CD4-positive, alpha-beta T cell treated with Interleukin-1 beta for 1 hour (primary cell): Measurements from ENCODE around the gene TMEM52.
A peak's percentile ranks its signal among the peaks of the same experiment; 100 is the strongest.
"Not testable (repeated sequence)": the region's sequence is repeated elsewhere in the genome, so short reads cannot be mapped to it uniquely, and the experiment has no call there.

ENCODE experiments used
- DNase-seq, 2 donors: peaks; one replicate each; pipeline ENCODE4 v3.0.0-alpha.2; 2020 to 2022

The TMEM52 gene

DNA sequence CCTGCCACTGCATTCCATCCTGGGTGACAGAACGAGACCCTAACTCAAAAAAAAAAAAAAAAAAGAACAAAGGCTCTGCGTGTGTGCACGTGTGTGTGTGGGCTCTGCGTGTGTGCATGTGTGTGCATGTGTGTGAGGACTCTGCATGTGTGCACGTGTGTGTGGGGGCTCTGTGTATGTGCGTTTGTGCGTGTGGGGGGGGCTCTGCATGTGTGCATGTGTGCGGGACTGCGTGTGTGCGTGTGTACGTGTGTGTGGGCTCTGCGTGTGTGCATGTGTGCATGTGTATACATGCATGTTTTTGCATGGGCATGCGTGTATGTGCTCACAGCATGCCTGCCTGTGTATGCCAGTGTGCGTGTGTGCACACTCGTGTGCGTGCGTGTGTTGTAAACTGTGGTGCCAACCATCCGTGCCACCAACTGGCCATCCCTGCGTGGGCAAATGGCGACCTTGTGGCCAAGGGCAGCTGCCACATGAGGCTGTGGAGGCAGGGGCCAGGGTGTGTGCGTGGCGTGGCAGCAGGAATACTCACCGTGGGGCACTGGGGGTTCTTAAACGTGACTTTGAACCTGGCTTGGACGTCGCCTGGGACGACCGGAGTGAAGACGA lies 26.8 kb upstream of the TMEM52 start:
- DNase-seq: no peak

DNA sequence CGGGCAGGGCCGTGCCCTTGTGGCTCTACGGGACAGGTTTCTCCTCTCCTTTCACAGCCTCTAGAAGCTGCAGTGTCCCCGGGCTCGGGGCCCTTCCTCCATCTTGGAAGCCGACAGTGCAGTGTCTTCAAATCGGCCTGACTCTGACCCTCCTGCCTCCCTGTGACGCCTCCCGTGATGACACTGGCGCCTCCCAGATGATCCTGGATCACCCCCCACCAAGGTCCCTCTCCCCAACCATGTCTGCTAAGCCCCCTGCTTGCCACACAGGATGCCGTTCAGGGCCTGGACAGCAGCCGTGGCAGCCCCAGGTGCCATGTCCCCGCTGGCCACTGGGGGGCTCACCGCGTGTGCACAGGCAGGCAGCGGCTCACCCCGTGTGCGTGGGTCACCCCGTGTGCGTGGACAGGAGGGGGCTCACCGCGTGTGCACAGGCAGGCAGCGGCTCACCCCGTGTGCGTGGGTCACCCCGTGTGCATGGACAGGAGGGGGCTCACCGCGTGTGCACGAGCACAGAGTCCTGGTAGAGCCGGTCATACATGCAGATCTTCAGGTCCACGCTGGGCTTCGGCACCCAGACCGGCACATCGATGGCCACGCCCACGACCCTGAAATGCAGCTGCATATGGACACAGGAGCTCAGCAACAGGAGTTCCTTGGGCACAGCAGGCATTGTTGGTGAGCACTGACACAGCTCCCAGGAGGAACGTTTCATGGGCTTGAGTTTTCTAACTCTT lies 24.9 kb upstream of the TMEM52 start:
- DNase-seq: peak; percentile 49 to 55

GRCh38 chr1:1942753-1943656 lies 23.9 kb upstream of the TMEM52 start:
- no peak for DNase-seq

DNA sequence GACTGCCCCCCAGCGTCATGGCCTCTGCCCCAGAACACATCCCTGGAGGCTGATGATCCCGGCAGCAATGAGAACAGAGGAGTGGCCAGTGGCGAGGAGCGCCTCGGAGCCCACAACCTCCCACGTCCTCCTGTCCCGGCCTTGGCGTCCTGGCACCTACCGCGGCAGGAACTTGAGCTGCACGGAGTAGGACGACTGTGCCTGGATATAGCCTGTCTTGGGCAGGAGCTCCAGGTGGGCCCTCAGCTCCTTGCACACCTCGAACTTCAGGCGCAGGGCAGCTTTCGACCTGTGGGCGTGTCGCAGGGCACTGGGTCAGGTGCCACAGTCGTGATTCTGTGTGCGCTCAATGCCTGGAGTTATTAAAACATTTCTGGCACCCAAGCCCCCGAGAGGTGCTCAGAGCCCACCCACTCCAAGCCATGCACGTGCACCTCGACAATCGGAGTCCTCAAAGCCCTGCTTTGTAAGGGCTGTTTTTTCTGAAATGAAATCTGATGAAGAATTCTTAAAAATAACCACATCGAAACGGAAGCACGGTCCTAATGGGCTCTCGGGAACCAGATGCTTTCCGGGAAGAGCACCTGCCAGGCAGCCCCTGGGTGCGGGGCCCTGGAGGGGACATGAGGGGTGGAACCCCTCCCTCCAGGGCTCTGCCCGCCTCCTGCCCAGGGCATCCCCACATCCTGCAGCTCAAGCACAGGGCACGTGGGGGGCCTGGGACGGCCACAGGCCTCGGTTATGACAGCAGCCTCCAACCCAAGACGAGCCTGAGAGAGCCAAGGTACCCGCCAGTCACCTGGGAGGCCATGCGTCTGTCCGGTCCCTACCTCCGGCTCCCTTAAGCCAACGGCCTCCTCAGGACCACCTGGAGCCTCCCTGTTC lies 23.0 kb upstream of the TMEM52 start:
- no peak for DNase-seq

DNA sequence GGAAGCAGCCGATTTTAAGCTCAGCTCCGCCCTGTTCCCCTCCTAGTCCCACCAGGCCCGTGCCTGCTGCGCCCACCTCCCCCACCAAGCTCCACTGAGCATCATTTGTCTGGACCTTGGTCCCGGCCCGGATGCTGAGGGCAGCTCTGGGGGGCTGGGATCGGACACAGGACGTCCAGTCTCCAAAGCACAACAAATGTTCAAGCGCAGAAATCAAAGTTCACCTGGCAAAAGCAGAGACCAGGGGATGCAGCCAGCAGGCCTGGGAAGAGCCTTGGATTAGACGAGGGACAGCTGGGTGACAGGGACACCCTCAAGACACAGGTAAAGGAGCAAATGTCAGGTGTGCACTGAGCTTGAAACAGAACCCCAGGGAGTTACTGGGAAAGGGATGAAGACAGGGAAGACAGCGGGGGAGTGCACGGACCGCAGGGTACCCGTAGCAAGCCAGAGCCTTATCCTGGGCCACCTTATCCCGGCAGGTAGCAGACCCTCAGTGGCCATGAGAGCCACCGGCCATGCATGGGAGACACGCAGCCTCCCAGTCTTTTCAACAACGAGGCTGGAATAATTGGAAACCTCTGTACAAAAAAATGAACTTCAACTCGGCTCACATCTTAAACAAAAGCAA lies 22.2 kb upstream of the TMEM52 start:
- no peak for DNase-seq

DNA sequence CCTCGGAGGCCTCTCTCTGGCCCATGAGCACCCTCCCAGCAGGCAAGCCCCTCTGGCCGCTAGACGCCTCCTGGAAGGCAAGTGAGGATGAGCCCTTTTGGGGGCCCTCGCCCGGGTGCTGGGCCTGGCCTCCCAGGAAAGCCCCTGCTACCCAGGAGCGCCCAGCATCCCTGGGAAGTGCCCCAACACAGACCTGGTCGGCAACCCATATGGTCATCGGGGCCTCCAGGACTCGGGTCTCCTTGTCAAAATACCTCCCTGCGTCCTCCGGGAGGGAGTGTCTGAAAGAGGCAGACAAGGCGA lies 21.0 kb upstream of the TMEM52 start:
- no peak for DNase-seq

- DNase-seq: no peak
These were observed 20.4 kb upstream of the TMEM52 start for GRCh38 chr1:1939296-1940122.

DNA sequence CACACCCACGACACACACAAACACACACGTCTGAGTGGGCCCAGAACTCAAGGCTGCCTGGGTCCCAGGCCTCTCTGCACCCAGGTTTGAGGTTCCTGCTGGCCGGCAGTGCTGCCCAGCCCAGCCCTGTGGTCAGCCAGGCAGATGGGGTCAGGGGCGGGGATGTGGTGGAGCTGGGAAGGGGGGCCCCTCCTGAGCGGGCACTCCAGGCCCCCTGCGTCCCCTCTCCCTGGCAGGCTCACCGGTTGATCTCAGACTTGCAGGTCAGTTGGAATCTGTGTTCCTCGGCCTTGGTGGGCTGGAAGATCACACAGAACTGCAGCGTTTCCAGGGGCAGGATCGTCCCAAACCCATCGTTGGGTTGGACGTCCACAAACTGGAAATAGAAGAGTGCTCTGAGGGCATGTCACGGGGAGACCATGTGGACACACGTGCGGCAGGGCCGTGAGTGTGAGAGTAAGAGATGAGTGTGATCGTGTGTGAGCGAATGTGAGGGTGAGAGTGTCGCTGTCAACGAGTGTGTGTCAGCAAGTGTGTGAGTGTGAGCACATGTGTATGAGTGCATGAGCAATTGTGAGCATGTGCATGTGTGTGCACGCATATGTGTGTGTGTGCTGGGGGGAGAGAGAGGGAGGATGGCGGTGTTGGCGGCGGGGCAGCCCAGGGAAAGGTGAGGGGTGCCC lies 19.7 kb upstream of the TMEM52 start:
- DNase-seq: no peak

GRCh38 chr1:1938276-1938573 lies 19.1 kb upstream of the TMEM52 start:
- DNase-seq: no peak

- no peak for DNase-seq
These were observed 18.6 kb upstream of the TMEM52 start for GRCh38 chr1:1937549-1938275.

DNA sequence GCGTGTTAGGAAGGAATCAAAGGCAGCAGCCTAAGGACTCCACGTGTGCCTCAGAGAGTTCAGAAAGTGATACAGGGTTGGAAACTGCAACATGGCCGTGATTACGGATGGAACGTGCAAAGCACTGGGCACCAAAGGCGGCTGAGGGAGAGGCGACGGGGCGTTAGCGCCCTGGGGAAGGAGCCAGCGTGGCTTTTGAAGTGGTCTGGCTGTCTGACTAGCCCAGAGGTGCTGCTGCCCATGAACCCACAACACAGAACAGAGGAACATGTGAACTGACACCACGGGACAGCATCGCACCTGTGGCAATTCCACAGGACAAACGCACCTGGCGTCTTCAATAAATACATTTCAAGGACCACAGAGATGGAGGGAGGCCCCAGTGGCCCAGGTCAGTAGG lies 18.0 kb upstream of the TMEM52 start:
- DNase-seq: no peak

DNA sequence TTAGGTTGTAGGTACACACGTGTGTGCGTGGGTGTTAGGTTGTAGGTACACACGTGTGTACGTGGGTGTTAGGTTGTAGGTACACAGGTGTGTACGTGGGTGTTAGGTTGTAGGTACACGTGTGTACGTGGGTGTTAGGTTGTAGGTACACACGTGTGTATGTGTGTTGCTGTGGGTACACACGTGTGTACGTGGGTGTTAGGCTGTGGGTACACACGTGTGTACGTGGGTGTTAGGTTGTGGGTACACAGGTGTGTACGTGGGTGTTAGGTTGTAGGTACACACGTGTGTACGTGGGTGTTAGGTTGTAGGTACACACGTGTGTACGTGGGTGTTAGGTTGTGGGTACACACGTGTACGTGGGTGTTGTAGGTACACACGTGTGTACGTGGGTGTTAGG lies 15.8 kb upstream of the TMEM52 start:
- DNase-seq: not testable (repeated sequence)

DNA sequence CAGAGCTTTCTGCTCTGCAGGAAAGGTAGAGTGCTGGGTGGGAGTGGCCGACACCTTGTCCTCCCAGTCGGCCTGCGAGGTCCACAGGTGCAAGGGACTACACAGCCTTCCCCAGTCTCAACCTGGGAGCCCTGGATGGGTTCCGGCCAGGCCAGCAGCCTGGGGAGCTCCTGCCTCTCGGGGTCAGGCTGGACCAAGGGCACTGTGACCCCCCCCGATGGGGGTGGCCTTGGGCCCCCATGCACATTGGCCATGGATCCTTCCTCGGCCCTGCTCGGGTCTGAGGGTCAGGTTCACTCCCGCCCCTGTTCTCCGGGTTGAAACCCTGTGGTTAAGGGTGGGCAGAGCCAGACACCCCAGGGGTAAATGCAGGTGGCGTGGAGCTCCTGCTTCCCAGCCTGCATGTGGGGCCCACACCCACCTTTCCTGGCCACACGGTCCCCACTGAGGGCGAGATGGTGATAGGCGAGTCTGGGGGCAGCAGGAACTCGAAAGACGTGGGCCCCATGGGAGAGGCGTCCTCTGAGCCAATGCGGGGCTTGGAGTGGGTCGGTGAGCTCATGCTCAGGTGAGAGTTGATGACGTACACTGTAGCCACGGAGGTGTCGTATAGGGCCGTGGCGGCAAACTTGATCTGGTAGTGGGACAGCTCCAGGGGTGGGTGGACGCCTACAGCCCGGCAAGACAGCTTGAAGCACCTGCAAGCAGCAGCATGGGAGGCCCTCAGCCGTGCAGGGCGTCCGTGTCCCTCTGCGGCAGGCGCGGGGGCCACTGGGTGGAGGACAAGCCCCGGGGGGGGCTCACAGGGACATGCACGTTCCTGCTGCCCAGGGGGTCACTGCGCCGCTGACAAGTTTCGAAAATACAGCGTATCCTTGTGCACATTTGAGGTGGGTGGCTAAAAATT lies 10.8 kb upstream of the TMEM52 start:
- DNase-seq: no peak

DNA sequence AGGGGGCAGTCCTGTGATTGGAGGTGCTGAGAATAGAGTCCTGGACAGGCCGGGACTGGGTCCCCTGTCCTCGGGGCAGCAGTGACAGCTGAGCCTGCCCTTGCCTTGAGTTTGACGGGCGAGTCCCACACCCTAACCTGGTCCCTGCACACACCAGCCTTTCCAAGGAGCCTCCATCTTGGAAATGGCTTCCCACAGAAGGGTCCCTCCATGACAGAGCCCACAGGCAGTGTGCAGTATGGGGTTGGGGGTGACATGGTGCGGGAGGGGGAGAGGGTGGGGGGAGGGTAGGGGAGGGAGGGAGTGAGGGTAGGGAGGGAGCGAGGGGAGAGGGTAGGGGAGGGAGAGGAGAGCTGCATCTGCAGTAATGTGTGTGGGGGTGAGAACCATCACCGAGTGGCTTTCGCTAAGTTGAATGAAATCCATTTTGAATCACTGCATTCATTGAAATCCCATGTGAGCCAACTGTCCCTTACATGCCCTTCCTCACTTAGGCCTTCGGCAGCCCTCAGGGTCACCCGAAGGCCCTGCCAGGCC lies 10.1 kb upstream of the TMEM52 start:
- no peak for DNase-seq

- DNase-seq: no peak
These were observed 9.4 kb upstream of the TMEM52 start for GRCh38 chr1:1928231-1929101.

DNA sequence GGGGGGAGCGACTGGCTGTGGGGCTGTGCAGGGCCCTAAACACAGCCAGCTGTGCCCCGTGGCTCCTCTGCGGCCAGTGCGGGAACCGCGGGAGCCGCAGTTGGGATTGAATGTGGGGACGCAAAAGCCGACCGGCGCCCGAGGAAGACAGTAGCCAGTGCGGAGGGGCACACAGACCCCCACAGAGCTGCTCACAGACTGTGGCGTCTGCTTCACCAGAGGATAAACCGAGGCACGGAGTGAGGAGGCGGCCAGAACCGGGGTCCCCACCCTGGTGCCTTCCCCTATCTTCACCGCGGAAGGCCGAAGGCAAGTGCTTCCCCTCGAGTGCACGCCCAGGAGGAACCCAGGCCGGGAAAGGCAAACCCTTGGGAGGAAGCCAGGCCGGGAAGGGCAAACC lies 8.7 kb upstream of the TMEM52 start:
- DNase-seq: no peak

DNA sequence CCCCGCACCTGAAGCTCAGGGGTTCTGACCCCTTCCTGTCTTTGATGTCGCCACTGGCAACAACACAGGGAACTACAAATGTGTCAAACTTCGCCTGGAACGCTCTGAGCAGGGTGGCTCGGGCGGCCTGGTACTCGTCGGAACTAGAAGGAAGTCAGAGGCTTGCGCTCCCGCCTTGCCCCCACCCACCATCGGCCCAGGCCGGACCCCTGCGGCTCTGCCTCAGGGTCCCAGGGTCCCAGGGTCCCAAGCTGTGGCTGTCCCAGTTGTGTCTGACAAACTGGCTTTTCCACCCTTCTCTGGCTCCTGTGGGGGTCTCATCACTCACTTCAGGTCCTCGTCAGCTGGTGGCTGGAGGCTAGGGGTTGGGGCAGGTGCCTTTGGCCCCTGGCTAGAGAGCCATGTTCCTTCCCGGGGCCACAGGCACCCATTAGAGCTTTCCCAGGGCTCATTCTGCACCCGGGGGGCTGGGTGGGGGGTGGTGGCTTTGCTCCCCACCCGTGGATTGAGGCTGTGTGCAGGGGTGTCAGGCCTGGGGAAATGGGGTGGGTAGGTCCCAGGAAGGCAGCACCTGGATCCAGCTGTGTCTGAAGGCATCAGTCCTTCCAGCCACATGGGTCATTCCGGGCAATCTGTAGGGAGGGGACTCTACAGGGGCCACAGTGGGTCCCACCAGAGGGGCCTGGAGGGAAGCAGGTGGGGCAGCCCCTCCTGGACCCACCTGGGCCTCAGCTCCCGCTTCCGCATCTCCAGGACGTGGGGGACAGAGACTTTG lies 8.0 kb upstream of the TMEM52 start:
- DNase-seq: no peak
